Measurements from ENCODE around the gene DNAH1.
"Not testable (repeated sequence)": the region's sequence is repeated elsewhere in the genome, so short reads cannot be mapped to it uniquely, and the experiment has no call there.

Gene DNAH1

GRCh38 chr3:52315977-52316764 lies at the start of gene DNAH1:
TSS of gene DNAH1 (plus strand) at chr3:52316319. CDS start at chr3:52322443, 6,124 bp downstream.
- H3K4me3 ChIP-seq (replicated peaks; ENCODE audit: low read depth, low read length) = no peak within 1 kb of the TSS
- no peak for DNase-seq (ENCODE audit: extremely low read depth, low read depth)
- no peak for TF ChIP-seq CTCF (IDR thresholded peaks at IDR 0.05; ENCODE audit: low read depth, low read length, missing control alignments)

GRCh38 chr3:52268036-52268435 lies 48.1 kb upstream of the DNAH1 start:
- H3K4me3 ChIP-seq (replicated peaks; ENCODE audit: low read depth, low read length) = no peak overlapping the region
- DNase-seq (ENCODE audit: extremely low read depth, low read depth) = no peak
- no peak for TF ChIP-seq CTCF (IDR thresholded peaks at IDR 0.05; ENCODE audit: low read depth, low read length, missing control alignments)

- no peak overlapping the region for H3K4me3 ChIP-seq (replicated peaks; ENCODE audit: low read depth, low read length)
- no peak for DNase-seq (ENCODE audit: extremely low read depth, low read depth)
- TF ChIP-seq CTCF (IDR thresholded peaks at IDR 0.05; ENCODE audit: low read depth, low read length, missing control alignments) = no peak
Measured at GRCh38 chr3:52269776-52270175, 46.3 kb upstream of the DNAH1 start.

- no peak for TF ChIP-seq CTCF (IDR thresholded peaks at IDR 0.05; ENCODE audit: low read depth, low read length, missing control alignments)
- no peak overlapping the region for H3K4me3 ChIP-seq (replicated peaks; ENCODE audit: low read depth, low read length)
- DNase-seq (ENCODE audit: extremely low read depth, low read depth) = no peak
Measured at GRCh38 chr3:52270252-52270754, 45.8 kb upstream of the DNAH1 start.

GRCh38 chr3:52272172-52272571 lies 43.9 kb upstream of the DNAH1 start:
- H3K4me3 ChIP-seq (replicated peaks; ENCODE audit: low read depth, low read length); DNase-seq (ENCODE audit: extremely low read depth, low read depth): not testable (repeated sequence)

GRCh38 chr3:52272831-52273230 lies 43.3 kb upstream of the DNAH1 start:
- H3K4me3 ChIP-seq (replicated peaks; ENCODE audit: low read depth, low read length) = no peak overlapping the region
- TF ChIP-seq CTCF (IDR thresholded peaks at IDR 0.05; ENCODE audit: low read depth, low read length, missing control alignments) = no peak
- no peak for DNase-seq (ENCODE audit: extremely low read depth, low read depth)

- not testable (repeated sequence) for H3K4me3 ChIP-seq (replicated peaks; ENCODE audit: low read depth, low read length); DNase-seq (ENCODE audit: extremely low read depth, low read depth)
Measured at GRCh38 chr3:52274781-52275180, 41.3 kb upstream of the DNAH1 start.
